DOHH2 (cell line): Measurements from ENCODE around the gene UBAP1L.

Source experiments
- CTCF ChIP-seq: fragments of 200-600 bp; sonication (generic); IDR thresholded peaks from one replicate; pipeline ENCODE4 v1.5.1; 2014; ENCODE audit warnings: antibody characterized with exemption, mild to moderate bottlenecking, low read depth, low read length; ENCODE audit not compliant: poor library complexity, severe bottlenecking
- EZH2phosphoT487 ChIP-seq: fragments of 200-600 bp; sonication (generic); IDR thresholded peaks from 2 replicates; pipeline ENCODE4 v1.6.1; 2017; ENCODE audit warnings: borderline replicate concordance, mild to moderate bottlenecking, antibody characterized with exemption, low read length, moderate library complexity, mixed read lengths

DNA sequence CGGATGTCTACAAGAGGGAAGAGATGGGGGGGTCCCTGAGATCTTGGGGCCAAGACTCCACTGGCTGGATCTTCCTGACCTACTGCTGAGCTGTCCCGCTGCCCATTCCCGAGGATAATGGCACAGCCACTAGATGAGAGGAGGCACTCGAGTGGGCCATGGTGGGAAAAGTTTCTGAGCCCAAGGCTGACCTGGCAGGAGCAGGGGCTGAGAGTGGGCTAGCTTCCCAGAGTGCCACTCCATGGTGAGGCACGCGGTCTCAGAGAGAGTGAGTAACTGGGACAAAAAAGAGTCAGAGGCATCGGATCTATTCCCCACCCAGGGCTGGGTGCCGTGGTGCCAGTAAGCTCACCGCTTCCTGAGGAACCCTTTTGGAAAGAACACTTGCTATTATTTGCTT lies 58.9 kb downstream of the UBAP1L start:
- TF ChIP-seq CTCF: no peak
- no peak for TF ChIP-seq EZH2phosphoT487
